CD4-positive, alpha-beta T cell treated with Interleukin-12 subunit alpha and Interleukin-12 subunit beta, for 1 hour (primary cell): ENCODE results near the gene PLD1.
A peak's percentile ranks its signal among the peaks of the same experiment; 100 is the strongest.
"Not testable (repeated sequence)": the region's sequence is repeated elsewhere in the genome, so short reads cannot be mapped to it uniquely, and the experiment has no call there.

Experiments
- DNase-seq: peaks from one replicate; pipeline ENCODE4 v3.0.0-alpha.2; 2020

The PLD1 gene

DNA sequence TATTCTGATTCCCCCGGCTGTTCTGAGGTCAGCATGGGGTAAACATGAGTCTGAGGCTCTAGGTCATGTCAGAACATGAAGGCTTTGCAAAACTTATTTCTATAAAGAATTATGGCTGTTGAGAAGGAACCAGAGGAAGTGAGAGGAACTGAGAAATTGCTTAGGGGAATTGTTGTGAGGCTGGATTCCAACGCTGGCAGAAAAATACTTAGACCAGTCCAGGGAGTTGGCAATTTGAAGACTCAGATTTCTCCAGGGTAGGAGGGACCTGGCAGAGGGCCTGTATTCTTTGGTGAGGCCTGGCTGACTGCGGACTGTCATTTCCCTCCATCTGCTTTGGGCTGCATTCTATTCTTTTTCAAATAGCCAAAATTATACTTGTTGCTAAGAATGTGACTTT is 155.5 kb downstream of the PLD1 start:
- no peak for DNase-seq

DNA sequence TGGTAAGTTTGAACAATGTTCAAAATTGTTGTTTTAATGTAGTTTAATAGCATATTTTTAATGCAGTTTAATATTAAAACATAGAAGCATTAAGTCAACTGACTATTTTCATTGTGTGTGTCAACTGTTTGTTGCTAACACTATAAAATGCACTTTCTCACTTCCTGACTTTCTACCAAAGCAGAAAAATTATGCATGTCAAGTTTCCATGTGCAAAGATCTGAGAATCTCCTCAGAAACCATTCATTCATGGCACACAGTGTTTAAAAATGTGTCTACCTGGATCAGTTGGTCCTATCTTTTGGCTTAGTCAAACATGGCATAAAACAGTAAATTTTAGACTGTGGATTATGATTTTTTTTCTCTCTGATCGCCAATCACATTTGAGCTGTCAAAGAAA is 156.0 kb downstream of the PLD1 start:
- no peak for DNase-seq

DNA sequence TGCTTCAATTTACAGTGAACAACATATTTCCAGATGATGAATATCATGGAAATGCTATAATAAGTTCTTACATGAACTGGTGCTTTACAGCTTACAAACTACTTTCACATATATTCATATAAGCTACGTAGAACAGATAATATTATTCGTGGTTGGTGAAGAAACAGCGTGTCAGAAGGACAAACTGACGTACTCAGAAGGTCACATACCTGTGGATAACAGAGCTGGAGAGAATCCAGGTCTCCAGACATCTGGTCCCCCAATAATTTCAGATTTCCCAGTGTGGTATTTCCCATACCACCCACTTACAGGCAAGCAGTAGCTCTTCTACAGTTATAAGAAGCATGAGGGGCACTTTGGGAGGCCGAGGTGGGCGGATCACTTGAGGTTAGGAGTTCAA is 156.6 kb downstream of the PLD1 start:
- DNase-seq = no peak

DNA sequence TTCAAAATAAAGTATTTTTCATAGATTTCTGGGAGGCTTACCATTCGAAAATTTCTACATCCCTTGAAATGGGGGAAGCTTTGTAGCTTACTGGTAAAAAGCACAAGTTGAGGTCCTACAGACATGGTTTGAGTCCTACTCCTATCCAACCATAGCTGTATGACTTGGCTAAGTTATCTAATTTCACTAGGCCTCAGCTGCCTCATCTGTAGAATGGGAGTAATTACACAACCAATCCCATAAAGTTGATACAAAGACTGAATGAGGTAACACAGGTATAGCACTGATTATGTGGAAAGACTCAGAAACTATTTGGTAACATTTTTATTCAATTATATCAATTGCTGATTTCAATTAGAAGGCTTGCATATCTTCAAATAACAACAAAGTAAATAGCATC is 157.4 kb downstream of the PLD1 start:
- DNase-seq = no peak

DNA sequence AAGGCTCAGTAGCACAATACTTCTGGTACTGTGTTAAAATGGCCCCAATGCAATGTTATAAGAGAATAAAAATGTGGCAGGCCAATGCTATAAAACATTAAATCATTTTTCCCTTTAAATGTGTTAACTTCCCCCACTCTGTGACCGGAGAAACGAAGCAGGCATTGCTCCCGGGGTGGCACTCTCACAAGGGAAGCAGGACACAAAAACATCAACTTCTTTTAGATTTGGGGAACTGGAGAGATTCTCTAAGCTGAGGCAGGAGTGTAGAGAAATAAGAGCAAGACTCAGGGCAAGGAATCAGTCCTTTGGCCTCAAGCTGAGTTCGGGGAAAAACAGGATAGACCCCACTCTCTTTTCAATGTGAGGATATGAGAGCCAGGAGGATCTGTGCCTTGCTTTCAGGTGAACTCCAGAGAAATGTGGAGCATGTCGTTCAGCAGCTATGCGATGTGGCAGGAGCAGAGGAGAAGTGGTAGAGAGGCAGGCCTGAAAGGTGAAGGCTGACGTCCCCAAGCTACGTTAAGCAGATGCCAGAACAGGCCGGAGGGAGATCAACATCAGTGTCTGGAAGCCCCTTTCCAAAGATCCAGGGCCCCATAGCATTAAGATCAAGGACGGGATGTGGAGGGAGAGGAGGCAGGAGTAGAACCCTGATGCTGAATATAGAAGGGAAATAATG is 160.2 kb downstream of the PLD1 start:
- DNase-seq = no peak

DNA sequence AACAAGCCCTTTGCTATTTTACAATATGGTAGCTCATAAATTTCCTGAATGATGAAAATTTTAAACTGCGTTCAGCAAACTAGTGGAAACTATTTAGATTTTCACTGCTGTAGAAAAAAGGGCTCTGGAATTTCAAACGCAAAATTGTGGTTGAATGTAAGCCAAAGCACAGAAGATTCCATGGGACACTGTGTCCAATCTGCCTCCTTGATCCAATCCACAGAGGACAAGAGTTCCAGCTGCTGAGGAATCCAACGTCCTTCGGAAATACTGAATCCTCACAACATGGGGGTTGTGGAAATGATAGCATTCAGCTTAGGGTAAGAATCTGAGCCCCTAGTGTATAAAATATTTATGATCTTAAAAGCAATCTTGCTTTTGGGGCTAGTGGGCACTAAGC is 161.0 kb downstream of the PLD1 start:
- no peak for DNase-seq

DNA sequence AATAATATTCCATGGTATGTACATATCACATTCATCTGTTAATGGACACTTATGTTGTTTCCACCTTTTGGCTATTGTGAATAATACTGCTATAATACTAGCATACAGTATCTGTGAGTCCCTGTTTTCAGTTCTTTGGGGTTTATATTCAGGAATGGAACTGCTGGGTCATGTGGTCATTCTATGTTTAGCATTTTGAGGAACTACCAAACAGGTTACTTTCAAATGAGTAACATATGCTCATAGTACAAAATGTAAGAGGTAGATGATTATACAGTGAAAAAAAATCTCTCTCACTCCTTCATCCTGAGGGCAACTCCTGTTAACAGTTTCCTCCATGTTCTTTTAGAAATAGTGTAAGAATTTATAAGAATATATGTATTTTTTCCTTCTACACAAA is 162.2 kb downstream of the PLD1 start:
- DNase-seq = no peak

DNA sequence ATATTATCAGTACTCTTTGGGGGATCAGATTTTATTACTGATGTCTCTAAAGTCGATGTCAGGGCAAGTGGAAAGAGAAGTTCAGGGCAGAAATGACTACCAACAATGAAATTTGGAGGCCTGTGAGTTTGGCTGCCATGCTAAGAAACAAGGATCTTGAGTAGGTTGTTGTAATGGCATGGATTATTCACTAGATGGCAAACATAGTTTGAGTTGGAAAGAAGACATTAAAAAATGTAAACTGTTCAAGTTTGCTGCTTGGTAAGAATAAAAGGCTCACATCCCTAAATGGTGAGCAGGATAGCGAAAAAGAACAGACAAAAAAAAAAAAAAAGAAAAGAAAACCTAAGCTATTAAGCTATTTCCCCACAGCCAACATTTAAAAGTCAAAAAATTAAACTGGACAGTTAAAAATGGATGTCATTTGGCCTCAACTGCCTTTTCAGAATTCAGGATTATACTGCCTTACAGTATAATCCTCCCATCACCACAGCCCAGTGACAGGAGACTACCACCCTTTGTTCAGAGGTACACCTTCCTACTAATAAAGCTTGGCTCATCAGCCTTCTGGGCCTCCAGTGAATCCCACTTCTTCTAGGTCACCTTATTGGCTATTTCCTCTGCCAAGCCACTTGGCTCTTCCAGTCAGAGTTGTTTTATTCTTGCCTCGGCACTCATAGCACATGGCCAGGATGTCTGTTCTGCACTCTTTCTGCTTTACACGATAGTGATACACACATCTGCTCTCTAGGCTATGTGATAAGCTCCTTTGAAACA is 163.7 kb downstream of the PLD1 start:
- peak; percentile 15 for DNase-seq

DNA sequence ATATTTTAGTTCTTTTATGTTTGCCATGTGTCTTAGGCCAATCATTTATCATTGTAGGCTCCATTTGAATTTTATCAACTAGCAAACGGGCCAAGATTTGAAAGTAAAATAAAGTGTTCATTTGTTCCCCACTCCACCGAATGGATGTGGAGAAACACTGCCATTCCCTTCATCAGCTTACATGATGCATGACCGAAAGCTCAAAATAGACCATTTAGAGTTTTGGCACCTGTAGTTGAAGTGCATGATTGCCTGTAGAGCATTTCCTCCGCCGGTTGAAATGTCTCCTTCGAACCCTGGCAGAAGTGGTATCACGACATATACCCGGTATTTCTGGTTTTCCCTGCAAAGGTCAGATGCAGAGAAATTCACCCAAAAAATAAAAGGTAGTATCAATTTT is 165.6 kb downstream of the PLD1 start:
- no peak for DNase-seq

DNA sequence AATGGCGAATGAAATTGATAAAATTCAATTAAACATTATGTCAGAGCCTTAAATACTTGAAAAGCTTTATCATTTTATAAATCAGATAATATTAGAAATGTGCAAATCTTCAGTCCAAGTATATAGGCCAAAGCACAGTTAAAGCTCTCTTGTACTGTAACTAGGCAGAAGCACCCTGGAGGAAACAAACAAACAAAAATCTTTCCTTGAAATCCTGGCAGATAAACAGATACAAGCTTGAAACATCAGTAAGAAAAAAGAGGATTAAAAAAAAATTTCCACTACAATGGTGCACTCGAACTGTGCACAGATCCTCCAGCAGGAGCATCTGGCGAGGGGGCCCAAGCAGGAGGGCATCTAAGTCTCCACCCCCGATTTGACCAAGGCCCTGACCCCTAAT is 166.6 kb downstream of the PLD1 start:
- no peak for DNase-seq

DNA sequence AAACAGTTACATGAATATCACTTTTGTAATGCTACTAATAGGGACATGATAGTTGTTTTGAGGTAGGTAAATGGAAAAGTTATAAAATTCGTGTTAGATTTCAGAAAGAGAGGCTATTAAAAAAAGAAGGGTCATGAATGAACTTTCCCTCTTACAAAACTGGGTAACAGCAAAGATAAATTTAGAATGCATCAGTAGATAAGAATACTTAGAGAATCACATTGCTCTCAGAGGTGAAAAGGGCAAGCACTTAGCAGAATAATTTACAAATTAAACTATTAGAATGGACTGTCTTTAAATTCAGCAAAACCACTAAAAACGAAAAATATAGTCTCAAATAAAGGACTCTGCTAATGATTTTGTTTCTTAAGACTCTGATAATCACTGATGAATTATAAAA is 167.2 kb downstream of the PLD1 start:
- no peak for DNase-seq

DNA sequence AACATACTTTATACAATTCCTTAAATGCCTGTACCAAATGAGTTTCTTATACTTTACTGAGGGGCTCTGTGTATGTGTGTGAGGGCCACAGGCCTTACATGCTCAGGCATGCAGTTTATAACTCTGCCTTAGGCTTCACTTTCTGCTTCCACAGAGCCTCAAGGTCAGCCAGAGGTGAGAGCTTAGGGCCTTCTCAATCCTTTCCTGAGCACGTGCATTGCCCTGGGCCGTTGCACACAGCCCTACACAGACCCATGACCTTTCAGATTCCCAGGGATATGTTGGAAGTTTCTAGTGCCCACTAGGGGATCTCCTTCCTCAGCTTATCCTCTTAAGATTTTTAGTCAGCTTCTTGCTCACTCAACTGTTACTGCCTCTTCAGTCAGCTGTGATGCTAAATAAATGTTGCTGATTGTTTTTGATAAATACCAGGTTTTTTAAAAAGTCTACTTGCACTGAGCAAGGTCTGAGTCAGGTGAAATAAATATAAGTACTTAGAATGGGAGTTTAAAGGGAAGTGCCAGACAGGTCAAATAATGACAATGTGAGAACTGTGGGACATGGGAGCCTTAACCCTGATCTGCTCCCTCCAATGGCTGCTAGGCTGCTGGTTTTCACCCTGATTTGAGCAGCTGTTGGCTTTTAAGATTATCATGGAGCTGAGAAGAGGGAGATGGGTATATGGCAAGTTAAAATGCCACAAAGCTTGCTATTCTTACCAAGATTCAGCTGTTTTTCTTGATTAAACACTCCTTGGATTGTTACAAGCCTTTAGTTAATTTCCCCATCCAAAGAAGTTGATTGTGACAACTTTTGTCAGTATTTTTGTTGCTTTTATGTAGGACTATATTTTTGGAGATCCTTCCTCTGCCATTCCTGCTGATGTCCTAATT is 169.5 kb downstream of the PLD1 start:
- DNase-seq = no peak

DNA sequence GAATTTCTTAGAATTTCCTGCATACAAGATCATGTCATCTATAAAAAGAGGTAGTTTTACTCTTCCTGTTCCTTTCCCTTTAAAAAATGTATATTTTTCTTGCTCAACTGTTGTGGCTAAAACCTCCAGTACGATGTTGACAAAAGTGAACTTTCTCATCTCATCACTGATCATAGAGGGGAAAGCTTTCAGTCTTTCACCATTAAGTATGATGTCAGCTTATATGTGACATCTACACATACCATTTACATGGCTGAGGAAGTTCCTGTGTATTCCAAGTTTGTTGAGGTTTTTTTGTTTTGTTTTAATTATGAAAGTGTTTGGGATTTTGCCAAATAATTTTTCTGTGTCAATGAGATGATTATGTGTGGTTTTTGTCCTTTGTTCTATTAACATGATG is 173.6 kb downstream of the PLD1 start:
- no peak for DNase-seq

DNA sequence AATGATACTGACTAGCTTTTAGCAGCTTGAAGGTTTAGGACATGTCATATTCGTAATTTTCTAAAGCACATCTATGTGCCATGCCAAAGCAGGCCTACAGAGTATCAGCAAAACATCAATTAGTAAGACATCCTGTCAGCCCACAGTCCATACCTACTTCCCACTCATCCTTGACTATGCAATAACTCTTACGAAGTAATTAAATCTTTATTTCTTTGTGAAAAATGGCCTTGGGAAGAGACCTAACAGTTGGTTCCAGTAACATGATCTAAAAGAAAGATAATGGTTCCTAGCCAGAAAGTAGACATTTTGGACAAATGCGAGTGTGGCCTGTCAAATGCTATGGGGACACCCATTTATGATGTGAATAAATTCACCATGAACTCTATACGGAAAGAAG is 177.5 kb downstream of the PLD1 start:
- no peak for DNase-seq

DNA sequence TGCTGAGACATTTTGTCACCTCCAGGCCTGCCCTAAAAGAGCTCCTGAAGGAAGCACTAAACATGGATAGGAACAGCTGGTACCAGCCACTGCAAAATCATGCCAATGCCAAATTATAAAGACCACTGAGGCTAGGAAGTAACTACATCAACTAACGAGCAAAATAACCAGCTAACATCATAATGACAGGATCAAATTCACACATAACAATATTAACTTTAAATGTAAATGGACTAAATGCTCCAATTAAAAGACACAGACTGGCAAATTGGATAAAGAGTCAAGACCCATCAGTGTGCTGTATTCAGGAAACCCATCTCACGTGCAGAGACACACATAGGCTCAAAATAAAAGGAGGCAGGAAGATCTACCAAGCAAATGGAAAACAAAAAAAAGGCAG is 183.5 kb downstream of the PLD1 start:
- not testable (repeated sequence) for DNase-seq

DNA sequence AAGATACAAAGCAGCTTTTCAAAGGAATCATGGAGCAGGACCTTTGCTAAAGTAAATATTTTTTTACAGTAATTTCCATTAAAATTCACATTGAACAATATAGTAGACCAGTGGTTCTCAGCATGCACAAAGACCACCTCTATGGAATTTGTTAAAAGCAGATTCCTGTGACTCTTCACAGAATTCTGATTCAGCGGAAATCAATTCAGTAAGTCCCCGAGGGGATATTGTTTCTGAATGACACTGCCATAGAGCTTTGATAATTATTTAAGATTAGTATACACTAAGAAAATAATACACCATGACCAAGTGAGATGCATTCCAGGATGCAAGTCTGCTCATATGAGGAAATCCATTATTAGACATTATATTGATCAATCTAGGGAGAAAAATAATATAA is 188.2 kb downstream of the PLD1 start:
- no peak for DNase-seq

DNA sequence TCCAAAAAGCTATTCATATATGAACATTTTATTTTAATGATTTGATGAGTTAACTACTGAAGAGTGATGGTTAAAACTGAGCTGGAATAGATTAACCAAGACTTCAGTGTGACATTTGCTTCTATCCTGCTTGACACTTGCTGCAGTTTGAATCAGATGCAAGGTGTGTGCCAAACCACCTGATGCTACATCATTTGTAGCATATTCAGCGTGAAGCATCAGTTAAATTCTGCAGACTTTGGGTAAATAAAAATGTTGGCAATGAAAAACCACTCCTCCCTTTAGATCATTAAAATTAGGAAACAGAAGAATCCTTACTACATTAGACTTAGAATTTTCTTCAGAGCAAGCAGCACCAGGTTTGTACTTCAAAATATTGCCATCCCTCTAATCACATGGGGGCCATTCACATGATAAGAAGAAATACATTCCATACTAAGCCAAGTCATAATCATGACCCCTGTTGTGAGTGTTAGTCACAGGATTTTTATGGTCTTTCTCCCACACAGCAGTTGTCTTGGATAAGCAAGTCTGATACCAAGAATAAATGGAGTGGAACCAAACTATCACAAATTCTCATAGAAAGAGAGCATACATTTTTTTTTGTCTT is 189.4 kb downstream of the PLD1 start:
- DNase-seq = no peak

DNA sequence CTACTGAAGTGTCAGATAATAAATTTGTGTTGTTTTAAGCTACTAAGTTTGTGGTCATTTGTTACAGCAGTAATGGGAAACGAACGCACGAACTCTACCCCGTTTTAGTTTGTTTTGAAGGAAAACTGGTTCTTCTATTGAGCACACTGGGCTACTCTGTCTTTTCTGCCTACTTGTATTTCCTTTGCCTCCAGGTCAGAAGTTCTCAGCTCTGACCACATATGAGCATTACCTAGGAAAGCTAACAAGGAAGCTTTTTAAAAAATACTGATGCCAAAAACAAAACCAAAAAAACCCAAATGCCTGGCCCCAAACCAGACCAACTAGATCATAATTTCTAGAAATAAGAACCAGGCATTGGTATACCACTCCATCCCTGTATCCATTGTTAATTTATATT is 193.5 kb downstream of the PLD1 start:
- no peak for DNase-seq

DNA sequence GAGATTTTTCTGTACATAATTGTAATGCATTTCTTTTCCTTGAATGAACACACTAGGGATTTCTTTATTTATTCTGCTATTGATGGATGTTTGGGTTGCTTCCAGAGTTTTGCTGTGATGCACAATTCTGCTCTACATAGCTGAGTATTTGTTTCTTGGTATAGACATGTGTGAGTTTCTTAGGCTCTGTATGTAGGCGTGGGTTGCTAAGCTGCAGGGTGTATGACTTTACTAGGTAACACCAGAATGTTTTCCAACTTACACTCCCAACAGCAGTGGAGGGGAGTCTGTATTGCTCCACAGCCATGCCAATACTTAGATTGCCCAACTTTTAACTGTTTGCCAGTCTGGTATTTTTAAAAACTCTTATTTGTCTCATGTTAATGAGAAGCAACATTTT is 194.6 kb downstream of the PLD1 start:
- no peak for DNase-seq

DNA sequence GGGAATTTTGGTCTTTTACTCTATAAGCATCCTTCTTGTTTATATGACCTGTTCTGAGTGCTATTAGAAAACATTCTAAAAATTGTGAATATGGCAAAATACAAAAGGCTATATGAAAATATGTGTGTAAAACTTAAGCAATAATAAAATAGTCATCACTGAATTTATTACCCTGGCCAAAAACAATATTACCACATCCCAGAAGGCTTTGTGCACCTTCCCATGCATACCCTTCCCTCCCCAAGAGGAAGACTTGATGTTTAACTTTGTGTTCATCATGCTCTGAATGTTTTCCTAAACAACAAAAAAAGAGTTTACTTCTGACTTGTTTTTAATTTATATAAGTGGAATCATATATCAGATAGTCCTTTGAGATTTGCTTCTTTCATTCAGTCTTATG is 195.0 kb downstream of the PLD1 start:
- DNase-seq = no peak

DNA sequence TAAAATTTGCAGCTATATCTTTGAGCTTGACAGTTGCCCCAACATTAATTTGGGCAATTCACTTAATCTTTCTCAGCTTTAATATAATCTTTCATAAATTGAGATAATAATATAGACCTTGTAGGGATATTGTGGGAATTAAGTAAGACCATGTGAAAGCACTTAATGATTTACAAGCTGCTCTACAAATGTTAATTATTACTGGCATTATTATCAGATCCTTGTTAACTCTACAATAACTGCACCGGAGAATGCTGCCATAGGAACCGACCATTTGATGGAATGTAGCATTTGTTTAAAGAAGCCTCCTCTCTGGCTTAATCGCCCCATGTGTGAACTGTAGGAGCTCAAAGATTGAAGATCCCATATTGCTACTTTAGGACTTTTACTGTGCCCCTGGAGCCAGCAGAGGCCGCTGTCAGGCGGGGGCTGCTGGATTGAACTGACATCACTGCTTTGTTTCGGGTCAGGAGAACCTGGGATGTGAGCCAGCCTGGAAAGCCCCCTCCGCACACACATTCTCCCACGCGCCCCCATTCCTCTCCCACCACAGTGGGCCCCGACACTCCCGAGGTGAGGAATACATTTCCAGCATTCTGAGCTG is 195.9 kb downstream of the PLD1 start:
- DNase-seq = no peak

DNA sequence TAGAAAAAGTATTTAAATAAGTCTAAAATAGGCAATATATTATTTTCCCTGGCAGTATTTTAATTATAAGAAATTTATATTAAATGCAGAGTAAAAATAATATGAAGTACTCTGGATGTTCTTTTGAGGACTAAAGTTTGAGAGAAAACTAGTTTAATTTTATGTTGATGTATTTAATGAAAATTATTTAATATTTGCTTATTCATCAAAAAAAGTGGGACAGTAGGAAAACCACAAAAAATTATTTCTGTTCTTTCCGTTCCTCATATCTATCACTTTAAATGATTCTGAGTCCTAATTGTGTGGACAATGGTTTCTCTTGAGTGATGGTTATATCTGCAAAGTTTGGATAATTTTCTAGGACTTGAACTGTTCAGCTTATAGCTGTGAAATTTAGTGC is 202.8 kb downstream of the PLD1 start:
- DNase-seq = no peak

DNA sequence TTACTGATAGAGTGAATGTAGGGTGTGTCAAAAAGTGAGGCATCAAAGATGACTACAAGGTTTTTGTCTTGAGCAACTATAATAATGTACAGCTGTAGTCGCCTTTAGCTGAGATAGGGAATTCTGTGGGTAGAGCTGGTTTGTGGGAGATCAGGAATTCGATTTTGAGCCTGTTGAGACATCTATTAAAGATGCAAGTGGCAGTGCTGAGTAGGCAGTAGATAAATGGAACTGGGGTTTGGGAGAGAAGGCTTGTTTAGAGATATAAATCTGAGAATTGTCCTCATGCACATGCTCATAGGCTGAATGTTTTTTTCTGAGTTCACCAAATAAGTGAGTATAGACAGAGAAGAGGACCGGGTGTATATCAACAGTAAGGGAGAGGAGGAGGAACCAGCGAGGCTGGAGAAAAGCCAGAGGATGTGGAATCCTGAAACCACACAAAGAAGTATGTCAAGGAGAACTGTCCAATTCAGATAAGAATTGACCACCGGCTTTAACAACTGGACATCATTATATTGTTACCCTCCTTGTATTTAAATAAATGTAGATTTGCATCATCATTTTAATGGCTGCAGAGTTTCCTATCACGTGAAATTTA is 204.0 kb downstream of the PLD1 start:
- no peak for DNase-seq
